Activated CD4-positive, alpha-beta T cell treated with anti-CD3 and anti-CD28 coated beads, Interleukin-2, amount 10 ng/mL, durations not matched to agents 7 days and 5 days (primary cell): ENCODE results near the gene SLC2A5. TPM values are rescaled to one million over a fixed set of nuclear protein-coding genes. Genes with fewer than 3 reads are reported as not detected.

ENCODE experiments used
- CTCF ChIA-PET: fragments of 350-600 bp; sonication (Branson Sonifier 250); formaldehyde crosslinking; loops from one replicate; lab custom pipeline; 2021; ENCODE audit warnings: antibody characterized with exemption; lab: Charles Lee
- POLR2A ChIA-PET: fragments of 350-600 bp; sonication (Branson Sonifier 250); formaldehyde crosslinking; loops from one replicate; lab custom pipeline; 2021; ENCODE audit warnings: antibody characterized with exemption; lab: Charles Lee
- DNase-seq: peaks from one replicate; pipeline ENCODE4 v3.0.0-alpha.2; 2020
- H3K27ac Mint-ChIP-seq: one replicate; pipeline ENCODE4 v1.8.0; 2021; ENCODE audit warnings: mild to moderate bottlenecking, moderate library complexity, mixed read lengths
- H3K27me3 Mint-ChIP-seq: one replicate; pipeline ENCODE4 v1.8.0; 2021; ENCODE audit warnings: mixed read lengths
- H3K36me3 Mint-ChIP-seq: one replicate; pipeline ENCODE4 v1.8.0; 2021; ENCODE audit warnings: low read depth, mixed read lengths
- H3K4me1 Mint-ChIP-seq: one replicate; pipeline ENCODE4 v1.8.0; 2021; ENCODE audit warnings: mixed read lengths
- H3K4me3 Mint-ChIP-seq: one replicate; pipeline ENCODE4 v1.8.0; 2021; ENCODE audit warnings: mild to moderate bottlenecking, moderate library complexity, mixed read lengths
- H3K9me3 Mint-ChIP-seq: one replicate; pipeline ENCODE4 v1.8.0; 2021; ENCODE audit warnings: mixed read lengths
- total RNA-seq, 2 experiments: library from RNA; stranded (reverse); gene quantifications; one replicate each; pipeline ENCODE4 v1.2.3, GENCODE V29; 2021

The SLC2A5 gene
- total RNA-seq: not detected

GRCh38 chr1:9069326-9070100 lies at the start of gene SLC2A5:
TSS of gene SLC2A5 (minus strand) at chr1:9069635. CDS start at chr1:9069536, 99 bp downstream.
- Mint-ChIP-seq H3K9me3 (no peaks in the 10 kb centered on the region), H3K27me3 (peaks cover 22% of the 10 kb centered on the region), H3K4me1 (peaks cover 13% of the 10 kb centered on the region), H3K27ac (no peak within 1 kb of the TSS), H3K4me3 (no peak within 1 kb of the TSS), H3K36me3 (no peaks in the 10 kb centered on the region)
- ChIA-PET POLR2A (no interaction called here), CTCF (no interaction called here)
- DNase-seq: no peak

GRCh38 chr1:9118186-9118585 lies 48.8 kb upstream of the SLC2A5 start:
- CTCF ChIA-PET: interaction anchor here (1.5 kb wide), 1 partner anchor 10 kb away, joined by 4 read pairs; no protein-coding TSS in a partner anchor
- no peaks in the 10 kb centered on the region for H3K36me3 Mint-ChIP-seq
- DNase-seq: no peak
- peaks cover 2% of the 10 kb centered on the region for H3K27me3 Mint-ChIP-seq
- POLR2A ChIA-PET: no interaction called here
- no peaks in the 10 kb centered on the region for H3K9me3 Mint-ChIP-seq
- no peak overlapping the region for H3K4me3 Mint-ChIP-seq
- no peak overlapping the region for H3K27ac Mint-ChIP-seq
- H3K4me1 Mint-ChIP-seq: peaks cover 22% of the 10 kb centered on the region

- no peak overlapping the region for H3K4me3 Mint-ChIP-seq
- ChIA-PET POLR2A (no interaction called here), CTCF (interaction anchor here (0.5 to 0.6 kb wide), 3 partner anchors 15 to 126 kb away, joined by 3 to 5 read pairs (median 3); no protein-coding TSS in a partner anchor)
- no peaks in the 10 kb centered on the region for H3K36me3 Mint-ChIP-seq
- peaks cover 29% of the 10 kb centered on the region for H3K4me1 Mint-ChIP-seq
- H3K27me3 Mint-ChIP-seq: no peaks in the 10 kb centered on the region
- no peak for DNase-seq
- no peaks in the 10 kb centered on the region for H3K9me3 Mint-ChIP-seq
- H3K27ac Mint-ChIP-seq: no peak overlapping the region
Observed at GRCh38 chr1:9115351-9116205, 46.1 kb upstream of the SLC2A5 start.

- DNase-seq: no peak
- POLR2A ChIA-PET: no interaction called here
Observed at GRCh38 chr1:9112961-9113880, 43.8 kb upstream of the SLC2A5 start.

GRCh38 chr1:9111957-9112356 lies 42.5 kb upstream of the SLC2A5 start:
- no peak overlapping the region for H3K4me3 Mint-ChIP-seq
- H3K27me3 Mint-ChIP-seq: no peaks in the 10 kb centered on the region
- CTCF ChIA-PET: interaction anchor here (0.6 to 2.8 kb wide), 10 partner anchors 7 to 155 kb away, joined by 3 to 14 read pairs (median 5); partner anchors contain the start of gene GPR157
- DNase-seq: peak; percentile 28
- H3K27ac Mint-ChIP-seq: no peak overlapping the region
- POLR2A ChIA-PET: no interaction called here
- no peaks in the 10 kb centered on the region for H3K9me3 Mint-ChIP-seq
- H3K36me3 Mint-ChIP-seq: no peaks in the 10 kb centered on the region
- peaks cover 31% of the 10 kb centered on the region for H3K4me1 Mint-ChIP-seq

More at GRCh38 chr1:9112961-9113880, 43.8 kb upstream of the SLC2A5 start:
- CTCF ChIA-PET: interaction anchor here (0.7 to 2.8 kb wide), 3 partner anchors 8 to 240 kb away, joined by 3 to 11 read pairs (median 5); no protein-coding TSS in a partner anchor
- Mint-ChIP-seq H3K36me3 (no peaks in the 10 kb centered on the region), H3K27ac (no peak overlapping the region), H3K4me1 (peaks cover 31% of the 10 kb centered on the region), H3K9me3 (no peaks in the 10 kb centered on the region), H3K4me3 (no peak overlapping the region), H3K27me3 (no peaks in the 10 kb centered on the region)

- no peaks in the 10 kb centered on the region for H3K9me3 Mint-ChIP-seq
- H3K27me3 Mint-ChIP-seq: no peaks in the 10 kb centered on the region
- no peak for DNase-seq
- ChIA-PET POLR2A (interaction anchor here (0.6 kb wide), 1 partner anchor 248 kb away, joined by 3 read pairs; no protein-coding TSS in a partner anchor), CTCF (interaction anchor here (0.8 to 2.8 kb wide), 15 partner anchors 8 to 379 kb away, joined by 3 to 14 read pairs (median 5); partner anchors contain the start of gene GPR157)
- H3K36me3 Mint-ChIP-seq: no peaks in the 10 kb centered on the region
- peaks cover 31% of the 10 kb centered on the region for H3K4me1 Mint-ChIP-seq
- H3K27ac Mint-ChIP-seq: no peak overlapping the region
- H3K4me3 Mint-ChIP-seq: no peak overlapping the region
Observed at GRCh38 chr1:9111357-9111691, 41.9 kb upstream of the SLC2A5 start.

GRCh38 chr1:9110669-9111356 lies 41.4 kb upstream of the SLC2A5 start:
- H3K9me3 Mint-ChIP-seq: no peaks in the 10 kb centered on the region
- no peaks in the 10 kb centered on the region for H3K27me3 Mint-ChIP-seq
- DNase-seq: peak; percentile 90
- H3K36me3 Mint-ChIP-seq: no peaks in the 10 kb centered on the region
- peaks cover 31% of the 10 kb centered on the region for H3K4me1 Mint-ChIP-seq
- ChIA-PET POLR2A (interaction anchor here (0.6 kb wide), 1 partner anchor 247 kb away, joined by 3 read pairs; no protein-coding TSS in a partner anchor), CTCF (interaction anchor here (0.6 to 2.8 kb wide), 22 partner anchors 8 to 380 kb away, joined by 3 to 14 read pairs (median 5); no protein-coding TSS in a partner anchor)
- no peak overlapping the region for H3K4me3 Mint-ChIP-seq
- H3K27ac Mint-ChIP-seq: no peak overlapping the region

- H3K4me3 Mint-ChIP-seq: no peak overlapping the region
- no peak for DNase-seq
- POLR2A ChIA-PET: no interaction called here
- H3K9me3 Mint-ChIP-seq: no peaks in the 10 kb centered on the region
- H3K4me1 Mint-ChIP-seq: peaks cover 25% of the 10 kb centered on the region
- no peaks in the 10 kb centered on the region for H3K27me3 Mint-ChIP-seq
- H3K27ac Mint-ChIP-seq: no peak overlapping the region
- CTCF ChIA-PET: interaction anchor here (0.6 to 2.0 kb wide), 6 partner anchors 10 to 712 kb away, joined by 3 to 4 read pairs (median 4); partner anchors contain the start of gene H6PD
- no peaks in the 10 kb centered on the region for H3K36me3 Mint-ChIP-seq
Observed at GRCh38 chr1:9108056-9108665, 38.7 kb upstream of the SLC2A5 start.

GRCh38 chr1:9107136-9107535 lies 37.7 kb upstream of the SLC2A5 start:
- ChIA-PET CTCF (interaction anchor here (2.0 kb wide), 1 partner anchor 13 kb away, joined by 4 read pairs; no protein-coding TSS in a partner anchor), POLR2A (no interaction called here)
- no peaks in the 10 kb centered on the region for H3K36me3 Mint-ChIP-seq

GRCh38 chr1:9106286-9106685 lies 36.9 kb upstream of the SLC2A5 start:
- H3K27me3 Mint-ChIP-seq: no peaks in the 10 kb centered on the region
- DNase-seq: no peak
- peaks cover 9% of the 10 kb centered on the region for H3K4me1 Mint-ChIP-seq
- no peaks in the 10 kb centered on the region for H3K36me3 Mint-ChIP-seq
- H3K27ac Mint-ChIP-seq: no peak overlapping the region
- ChIA-PET POLR2A (no interaction called here), CTCF (interaction anchor here (0.8 to 1.6 kb wide), 3 partner anchors 9 to 102 kb away, joined by 3 to 7 read pairs (median 4); no protein-coding TSS in a partner anchor)
- no peaks in the 10 kb centered on the region for H3K9me3 Mint-ChIP-seq
- H3K4me3 Mint-ChIP-seq: no peak overlapping the region

More at GRCh38 chr1:9107136-9107535, 37.7 kb upstream of the SLC2A5 start:
- Mint-ChIP-seq H3K4me3 (no peak overlapping the region), H3K27ac (no peak overlapping the region), H3K4me1 (peaks cover 17% of the 10 kb centered on the region), H3K9me3 (no peaks in the 10 kb centered on the region), H3K27me3 (no peaks in the 10 kb centered on the region)
- DNase-seq: no peak

- H3K4me1 Mint-ChIP-seq: peaks cover under 1% of the 10 kb centered on the region
- ChIA-PET CTCF (interaction anchor here (0.7 to 1.6 kb wide), 5 partner anchors 8 to 101 kb away, joined by 3 to 7 read pairs (median 4); no protein-coding TSS in a partner anchor), POLR2A (no interaction called here)
- H3K36me3 Mint-ChIP-seq: no peaks in the 10 kb centered on the region
- H3K27me3 Mint-ChIP-seq: no peaks in the 10 kb centered on the region
- H3K9me3 Mint-ChIP-seq: no peaks in the 10 kb centered on the region
- H3K4me3 Mint-ChIP-seq: no peak overlapping the region
- no peak overlapping the region for H3K27ac Mint-ChIP-seq
- no peak for DNase-seq
Observed at GRCh38 chr1:9105336-9105867, 36.0 kb upstream of the SLC2A5 start.
